Posterior cingulate gyrus (tissue), 11 donors: ENCODE data around the gene LGALS3BP.
"Not testable (repeated sequence)": the region's sequence is repeated elsewhere in the genome, so short reads cannot be mapped to it uniquely, and the experiment has no call there.

Source experiments
- DNase-seq, 10 donors: peaks; one replicate each; pipeline versions ENCODE4 v3.0.0 to v3.0.0-alpha.2; 2020 to 2021; ENCODE audit warnings: mixed read lengths in 3 of 10
- intact Hi-C: fragments of 100-400 bp; cut with DNase I; formaldehyde crosslinking; loops from one replicate; pipeline ENCODE4 v1.15.1; 2023

LGALS3BP gene

DNA sequence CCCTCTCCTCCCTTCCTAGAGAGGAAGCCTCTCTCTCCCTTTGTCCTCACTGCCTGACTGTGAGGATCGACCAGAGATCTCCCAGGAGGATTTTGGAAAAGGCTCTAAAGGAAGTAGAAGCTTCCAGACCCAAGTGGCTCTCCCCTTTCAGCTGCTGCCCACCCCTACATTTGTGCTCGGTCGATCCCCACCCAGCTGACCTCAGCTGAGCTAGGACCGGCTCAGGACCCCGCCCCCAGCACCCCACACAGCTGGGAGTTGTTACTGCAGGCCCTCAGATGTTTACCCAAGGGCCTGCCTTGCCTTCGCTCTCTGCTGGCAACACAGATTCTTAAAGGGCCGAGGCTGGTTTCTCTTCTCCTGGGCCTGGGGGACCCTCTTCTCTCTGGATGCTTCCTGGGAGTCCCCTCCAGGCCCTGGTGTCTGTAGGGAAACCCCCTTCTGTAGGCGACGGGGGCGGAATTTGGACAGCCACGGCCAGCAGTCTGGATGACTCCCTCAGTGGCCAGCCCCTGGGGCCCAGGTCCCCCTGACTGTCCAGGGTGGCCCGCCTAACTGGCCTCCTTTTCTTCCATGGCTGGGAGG lies 27.7 kb downstream of the LGALS3BP start:
- peak in 1 of 10 donors; percentile 79 for DNase-seq
- intact Hi-C loops = no loop called here

DNA sequence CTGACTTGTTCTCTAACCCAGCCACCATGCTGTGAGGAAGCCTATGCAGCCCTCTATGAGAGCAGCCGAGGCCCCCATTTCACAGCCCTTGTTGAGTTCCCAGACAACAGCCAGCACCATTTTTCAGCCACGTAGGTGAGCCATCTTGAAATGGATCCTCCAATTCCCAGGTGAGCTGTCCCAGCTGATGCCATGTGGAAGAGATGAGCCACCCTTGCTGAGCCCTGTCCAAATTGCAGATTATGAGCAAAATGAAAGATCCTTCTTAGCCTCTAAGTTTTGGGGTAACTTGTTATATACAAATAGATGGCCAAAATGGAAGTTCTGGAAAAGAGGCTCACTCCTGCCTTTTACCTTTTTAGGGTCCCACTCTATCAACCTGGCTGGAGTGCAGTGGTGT lies 28.9 kb downstream of the LGALS3BP start:
- intact Hi-C loops = no loop called here

DNA sequence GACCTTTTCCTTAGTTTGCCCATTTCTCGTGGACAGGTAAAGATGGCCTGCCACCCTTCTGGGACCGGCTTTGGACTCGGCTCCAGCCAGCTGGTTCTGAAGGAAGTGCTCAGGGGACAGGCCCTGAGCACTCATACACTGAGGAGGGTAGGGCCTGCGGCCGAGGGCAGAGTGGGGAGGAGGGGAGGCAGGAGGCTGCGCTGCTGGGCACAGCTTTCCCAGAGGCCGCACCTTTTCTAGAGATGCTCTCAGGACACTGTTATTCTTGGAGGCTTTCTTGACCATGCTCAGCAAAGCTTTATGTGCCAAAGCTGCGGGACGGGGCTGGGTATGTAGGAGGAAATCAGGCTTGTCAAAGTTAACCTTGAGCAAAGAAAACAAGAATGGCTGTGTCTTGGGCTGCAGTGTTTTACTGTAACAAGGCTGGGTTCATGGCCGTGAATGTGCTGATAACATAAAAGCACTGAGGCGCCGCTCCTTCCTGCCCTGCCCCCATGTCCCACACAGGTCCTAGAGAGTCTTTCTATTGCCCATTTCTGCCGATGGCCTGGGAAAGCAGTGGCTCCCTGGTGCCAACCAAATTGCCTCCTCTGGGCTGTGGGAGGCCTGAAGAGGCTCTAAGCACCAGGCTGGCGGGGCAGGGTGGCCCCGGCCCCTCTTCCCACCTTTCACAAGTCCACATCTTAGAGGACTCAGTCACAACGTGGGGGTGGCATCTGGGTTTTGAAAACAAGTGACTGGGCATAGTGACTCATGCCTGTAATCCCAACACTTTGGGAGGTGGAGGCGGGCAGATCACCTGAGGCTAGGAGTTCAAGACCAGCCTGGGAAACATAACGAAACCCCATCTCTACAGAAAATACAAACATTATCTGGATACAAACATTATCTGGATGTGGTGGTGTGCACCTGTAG lies 32.2 kb downstream of the LGALS3BP start:
- peak in 1 of 10 donors; percentile 70 for DNase-seq
- intact Hi-C loops = no loop called here

More for the DNA sequence above, 28.9 kb downstream of the LGALS3BP start:
- DNase-seq = no peak

- no peak for DNase-seq
- intact Hi-C loops = no loop called here
Observed at GRCh38 chr17:78946631-78947030, 33.1 kb downstream of the LGALS3BP start.

DNA sequence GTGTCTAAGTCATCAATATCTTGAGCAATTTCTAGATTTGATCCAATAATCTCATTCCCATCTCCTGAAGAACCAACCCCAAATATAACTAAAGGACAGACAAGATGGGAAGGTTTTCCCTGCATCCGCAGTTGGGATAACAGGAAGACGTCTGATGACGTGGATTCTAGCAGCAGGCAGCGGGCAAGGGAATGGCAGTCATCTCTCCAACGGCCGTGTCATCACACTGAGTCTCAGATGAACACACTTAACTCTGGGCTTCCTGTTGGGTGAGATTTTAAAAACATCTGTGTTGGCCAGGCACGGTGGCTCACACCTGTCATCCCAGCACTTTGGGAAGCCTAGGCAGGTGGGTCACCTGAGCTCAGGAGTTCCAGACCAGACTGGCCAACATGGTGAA lies 33.6 kb downstream of the LGALS3BP start:
- intact Hi-C loops = no loop called here
- no peak for DNase-seq

- intact Hi-C loops, DNase-seq: not testable (repeated sequence)
Observed at GRCh38 chr17:78945455-78945854, 34.3 kb downstream of the LGALS3BP start.

GRCh38 chr17:78944956-78945355 lies 34.8 kb downstream of the LGALS3BP start:
- intact Hi-C loops = no loop called here
- no peak for DNase-seq

- no peak for DNase-seq
- intact Hi-C loops = no loop called here
Observed at GRCh38 chr17:78944026-78944425, 35.7 kb downstream of the LGALS3BP start.

DNA sequence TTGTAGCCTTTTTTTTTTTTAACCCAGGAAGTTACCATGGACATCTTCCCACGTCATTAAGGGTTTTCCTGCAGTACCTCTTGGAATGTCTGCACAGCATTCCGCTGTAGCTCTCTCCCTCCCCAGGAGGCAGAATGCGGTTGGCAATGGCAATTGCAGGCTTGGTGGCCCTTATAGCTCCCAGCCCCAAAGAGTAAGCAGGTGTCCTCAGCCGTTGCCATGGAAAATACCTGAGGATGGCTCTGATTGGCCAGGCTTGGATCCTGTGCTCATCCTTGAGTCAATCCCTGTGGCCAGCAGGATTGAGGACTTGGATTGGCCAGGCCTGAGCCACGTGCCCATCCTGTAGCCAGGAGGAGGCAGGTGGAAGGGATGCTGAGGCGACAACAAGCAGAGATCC lies 39.0 kb downstream of the LGALS3BP start:
- peak in 1 of 10 donors; percentile 88 for DNase-seq
- intact Hi-C loops = no loop called here

GRCh38 chr17:78940258-78940657 lies 39.5 kb downstream of the LGALS3BP start:
- DNase-seq = no peak

GRCh38 chr17:78939615-78940014 lies 40.1 kb downstream of the LGALS3BP start:
- DNase-seq = no peak
- intact Hi-C loops = no loop called here

More at GRCh38 chr17:78940258-78940657, 39.5 kb downstream of the LGALS3BP start:
- intact Hi-C loops = no loop called here

GRCh38 chr17:78937561-78937960 lies 42.2 kb downstream of the LGALS3BP start:
- no peak for DNase-seq

GRCh38 chr17:78935419-78936323 lies 44.1 kb downstream of the LGALS3BP start:
- intact Hi-C loops = no loop called here
- DNase-seq = no peak

More at GRCh38 chr17:78937561-78937960, 42.2 kb downstream of the LGALS3BP start:
- intact Hi-C loops = no loop called here

DNA sequence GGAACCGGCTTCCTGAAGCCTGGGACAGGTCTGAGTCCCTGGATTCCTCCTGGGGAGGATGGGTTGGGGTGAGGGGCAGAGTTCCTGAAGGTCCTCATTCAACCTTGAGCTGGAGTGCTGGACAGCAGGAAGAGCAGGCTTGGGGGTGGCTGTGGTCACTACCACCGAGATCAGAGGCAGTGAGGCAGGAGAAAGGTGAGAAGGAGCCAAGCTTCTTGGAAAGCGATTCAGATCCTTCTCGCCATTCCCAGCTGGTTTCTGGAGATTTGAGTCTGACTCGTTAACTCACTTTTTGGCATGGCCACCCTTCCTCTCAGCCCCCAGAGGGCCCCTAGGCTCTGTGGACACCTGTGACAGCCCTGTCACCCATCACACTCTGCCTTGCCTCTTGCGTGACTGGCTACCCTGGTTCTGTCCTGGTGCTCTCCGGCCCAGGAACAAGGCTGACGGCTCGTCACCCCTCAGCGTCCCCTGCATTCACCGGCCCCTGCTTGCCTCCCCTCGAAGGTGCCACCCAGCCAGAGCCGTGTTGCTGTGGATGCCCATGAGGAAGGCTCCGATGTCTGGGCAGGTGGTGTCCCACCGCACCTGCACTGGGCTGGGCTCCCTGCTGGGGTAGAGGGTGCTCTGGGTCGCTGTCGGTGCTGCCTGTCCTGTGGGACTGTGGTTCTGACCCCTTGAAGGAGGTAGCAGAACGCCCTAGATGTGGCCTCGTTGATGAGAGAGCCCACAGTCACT lies 44.9 kb downstream of the LGALS3BP start:
- intact Hi-C loops = loop anchor here (1.0 kb wide), 1 partner anchor 10 kb away; the partner anchor contains the start of gene TIMP2

GRCh38 chr17:78933959-78934568 lies 45.7 kb downstream of the LGALS3BP start:
- peak; percentile 54 to 96 (median 74) for DNase-seq
- intact Hi-C loops = loop anchor here (1.0 kb wide), 1 partner anchor 9 kb away; the partner anchor contains the start of gene TIMP2

More for the DNA sequence above, 44.9 kb downstream of the LGALS3BP start:
- no peak for DNase-seq

DNA sequence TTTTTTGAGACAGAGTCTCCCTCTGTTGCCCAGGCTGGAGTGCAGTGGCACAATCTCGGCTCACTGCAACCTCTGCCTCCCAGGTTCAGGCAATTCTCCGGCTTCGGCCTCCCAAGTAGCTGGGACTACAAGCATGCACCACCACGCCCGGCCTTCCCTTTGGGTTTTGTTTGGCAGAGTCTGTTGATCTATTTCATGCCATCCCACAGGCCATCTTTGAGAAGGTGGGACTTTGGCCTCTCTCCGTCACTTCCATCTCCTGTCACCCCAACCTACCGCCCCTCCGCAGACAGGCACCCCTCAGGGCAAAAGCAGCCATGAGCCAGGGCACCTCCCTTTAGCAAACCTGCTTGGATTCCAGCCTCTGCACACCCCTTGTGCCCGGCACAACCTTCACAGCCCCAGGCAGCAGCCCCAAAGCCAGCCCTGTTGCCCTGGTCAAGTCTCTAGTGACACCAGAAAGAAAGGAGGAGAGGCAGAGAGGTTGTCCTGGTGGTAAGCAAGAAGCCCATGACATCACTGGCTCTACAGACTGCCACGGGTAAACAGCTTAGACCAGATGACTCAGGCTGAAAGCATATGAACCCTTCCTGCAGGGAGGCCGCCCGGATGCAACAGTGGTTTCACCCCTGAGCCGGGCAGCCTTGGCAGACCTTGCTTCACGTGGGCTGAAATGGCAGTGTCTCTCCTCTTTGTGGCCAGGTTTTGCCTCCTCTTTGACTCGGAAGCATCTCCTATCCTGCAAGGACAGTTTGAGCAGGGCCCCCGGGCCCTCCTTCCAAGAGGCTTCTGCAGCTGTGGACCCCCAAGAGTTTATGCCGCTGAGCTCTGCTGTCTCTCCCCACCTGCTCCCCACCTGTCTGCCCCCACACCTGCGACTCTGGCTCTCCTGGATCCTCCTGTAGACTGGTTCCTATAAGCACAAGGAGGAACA lies 46.4 kb downstream of the LGALS3BP start:
- intact Hi-C loops = no loop called here

DNA sequence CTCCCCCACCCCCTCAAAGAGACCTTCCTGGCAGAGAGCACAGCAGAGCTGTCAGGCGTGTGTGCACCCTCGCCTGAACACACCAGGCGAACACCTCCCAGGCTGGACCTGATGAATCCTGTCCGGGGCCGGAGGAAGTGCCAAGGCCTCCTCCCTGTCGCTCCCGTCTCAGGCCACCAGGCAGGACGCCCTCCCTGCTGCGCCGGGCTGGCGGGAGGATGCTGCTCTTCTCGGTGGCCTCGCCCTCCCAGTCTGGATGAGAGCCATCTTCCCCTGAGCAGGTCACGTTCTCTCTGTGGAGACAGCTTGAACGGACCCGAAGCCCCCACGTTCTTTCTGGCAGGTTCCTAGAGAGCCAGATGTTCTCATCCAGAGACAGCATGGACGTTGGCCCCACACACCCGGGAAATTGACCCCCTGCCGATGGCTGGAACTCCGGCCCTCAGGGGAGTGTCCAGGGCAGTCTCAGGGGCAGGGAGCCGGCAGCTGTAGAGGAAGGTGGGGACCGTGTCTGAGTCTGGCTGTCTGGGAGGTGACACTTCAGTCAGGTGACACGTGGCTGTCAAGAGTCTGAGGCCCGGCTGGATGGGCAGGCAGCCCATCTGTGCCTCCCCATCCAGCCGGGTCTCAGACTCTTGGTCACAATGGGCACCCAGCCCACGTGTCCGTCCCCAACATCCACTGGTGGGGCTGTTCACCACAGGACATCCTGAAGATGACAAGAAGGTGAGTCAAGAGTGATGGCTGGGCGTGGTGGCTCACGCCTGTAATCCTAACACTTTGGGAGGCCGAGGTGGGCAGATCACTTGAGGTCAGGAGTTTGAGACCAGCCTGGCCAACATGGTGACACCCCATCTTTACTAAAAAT lies 49.6 kb downstream of the LGALS3BP start:
- DNase-seq = no peak
- intact Hi-C loops = no loop called here

More for the DNA sequence above, 46.4 kb downstream of the LGALS3BP start:
- DNase-seq = no peak
